Panc1 (cell line): ENCODE results near the gene RELL1. TPM values are rescaled to one million over a fixed set of nuclear protein-coding genes. Genes with fewer than 3 reads are reported as not detected.

Experiments
- ATAC-seq: fragments of 200-7000 bp; cut with Tn5 transposase; 2 replicates; pipeline ENCODE4 v1.9.1; 2020; ENCODE audit warnings: mild to moderate bottlenecking, moderate library complexity
- BruUV-seq: library from RNA; stranded (reverse); fragments of 400-500 nt; replicated peaks from 2 replicates; lab custom pipeline; 2021; lab: Mats Ljungman, UMichigan
- CTCF ChIA-PET: fragments of 300-600 bp; sonication (Branson Sonifier 250); formaldehyde crosslinking; loops from one replicate; lab custom pipeline; 2022; ENCODE audit warnings: antibody characterized with exemption; lab: Charles Lee
- POLR2A ChIA-PET: fragments of 300-600 bp; sonication (Branson Sonifier 250); formaldehyde crosslinking; loops from one replicate; lab custom pipeline; 2022; ENCODE audit warnings: antibody characterized with exemption; lab: Charles Lee
- DNase-seq: peaks from one replicate; pipeline ENCODE4 v3.0.0-alpha.2; 2010; ENCODE audit warnings: low read depth, low spot score
- H3K27ac ChIP-seq: 2 replicates; pipeline ENCODE4 v1.5.1; 2011; ENCODE audit warnings: mild to moderate bottlenecking, low read length, inconsistent platforms
- H3K27me3 ChIP-seq: fragments of 200-500 bp; sonication (Bioruptor generic); 2 replicates; pipeline ENCODE4 v1.6.0; 2014; ENCODE audit warnings: low read length, inconsistent platforms; ENCODE audit not compliant: control insufficient read depth, insufficient read depth
- H3K36me3 ChIP-seq: fragments of 200-500 bp; sonication (Bioruptor generic); 2 replicates; pipeline ENCODE4 v1.5.1; 2014; ENCODE audit warnings: inconsistent platforms, mild to moderate bottlenecking, low read length, moderate library complexity; ENCODE audit not compliant: control insufficient read depth, insufficient read depth
- H3K4me1 ChIP-seq: 2 replicates; pipeline ENCODE4 v1.5.1; 2011; ENCODE audit warnings: inconsistent platforms, mild to moderate bottlenecking, low read length, moderate library complexity; ENCODE audit not compliant: control insufficient read depth, insufficient read depth
- H3K4me3 ChIP-seq, 2 experiments: 2 replicates each; pipeline ENCODE4 v1.5.1; 2011 to 2012; ENCODE audit warnings: low read depth in 2 of 2, low read length in 2 of 2, mild to moderate bottlenecking in 2 of 2, inconsistent platforms in 1 of 2, moderate library complexity in 1 of 2
- H3K9me3 ChIP-seq: fragments of 200-500 bp; sonication (Bioruptor generic); 2 replicates; pipeline ENCODE4 v1.5.1; 2014; ENCODE audit warnings: low read depth, mild to moderate bottlenecking, inconsistent platforms, low read length, moderate library complexity; ENCODE audit not compliant: control insufficient read depth, insufficient read depth
- POLR2AphosphoS5 ChIP-seq: IDR thresholded peaks from 2 replicates; pipeline ENCODE4 v1.6.1; 2012; ENCODE audit warnings: mild to moderate bottlenecking, low read depth, low read length, moderate library complexity
- SIN3A ChIP-seq: IDR thresholded peaks from 2 replicates; pipeline ENCODE4 v1.6.1; 2012; ENCODE audit warnings: low read depth, mild to moderate bottlenecking, low read length, moderate library complexity, borderline replicate concordance; ENCODE audit not compliant: insufficient read depth
- TCF7L2 ChIP-seq: IDR thresholded peaks from 2 replicates; pipeline ENCODE4 v1.6.1; 2011; ENCODE audit warnings: mild to moderate bottlenecking, low read depth, low read length, inconsistent platforms
- in situ Hi-C: cut with HindIII; loops from 2 replicates; pipeline ENCODE4 v1.10.0; 2016; ENCODE audit warnings: low sequenced_read_pairs, low pct_unique_long_range_greater_than_20kb
- intact Hi-C: fragments of 100-400 bp; cut with micrococcal nuclease; formaldehyde crosslinking; loops from one replicate; pipeline ENCODE4 v1.10.0; 2022; ENCODE audit not compliant: unreplicated experiment
- total RNA-seq: library from RNA; stranded (reverse); gene quantifications from one replicate; pipeline ENCODE4 v1.2.1, GENCODE V29; 2021; ENCODE audit not compliant: unreplicated experiment
- TF ChIP-seq, protein P1 (sequence below): fragments of 450-650 bp; IDR thresholded peaks from 2 replicates; pipeline ENCODE4 v1.5.1; 2017; ENCODE audit warnings: mild to moderate bottlenecking
- TF ChIP-seq, protein P2 (sequence below), 2 experiments: IDR thresholded peaks; 2 replicates each; pipeline ENCODE4 v1.6.1; 2011 to 2012; ENCODE audit warnings: low read depth in 2 of 2, control low read depth in 1 of 2, low read length in 1 of 2, mild to moderate bottlenecking in 1 of 2, moderate library complexity in 1 of 2; ENCODE audit not compliant: insufficient read depth in 1 of 2

Gene RELL1
- total RNA-seq, 1 experiment from 2014 or later: 29.1 TPM

GRCh38 chr4:37656649-37657048, 29.5 kb downstream of the RELL1 start:
- TF ChIP-seq, protein P1, sequence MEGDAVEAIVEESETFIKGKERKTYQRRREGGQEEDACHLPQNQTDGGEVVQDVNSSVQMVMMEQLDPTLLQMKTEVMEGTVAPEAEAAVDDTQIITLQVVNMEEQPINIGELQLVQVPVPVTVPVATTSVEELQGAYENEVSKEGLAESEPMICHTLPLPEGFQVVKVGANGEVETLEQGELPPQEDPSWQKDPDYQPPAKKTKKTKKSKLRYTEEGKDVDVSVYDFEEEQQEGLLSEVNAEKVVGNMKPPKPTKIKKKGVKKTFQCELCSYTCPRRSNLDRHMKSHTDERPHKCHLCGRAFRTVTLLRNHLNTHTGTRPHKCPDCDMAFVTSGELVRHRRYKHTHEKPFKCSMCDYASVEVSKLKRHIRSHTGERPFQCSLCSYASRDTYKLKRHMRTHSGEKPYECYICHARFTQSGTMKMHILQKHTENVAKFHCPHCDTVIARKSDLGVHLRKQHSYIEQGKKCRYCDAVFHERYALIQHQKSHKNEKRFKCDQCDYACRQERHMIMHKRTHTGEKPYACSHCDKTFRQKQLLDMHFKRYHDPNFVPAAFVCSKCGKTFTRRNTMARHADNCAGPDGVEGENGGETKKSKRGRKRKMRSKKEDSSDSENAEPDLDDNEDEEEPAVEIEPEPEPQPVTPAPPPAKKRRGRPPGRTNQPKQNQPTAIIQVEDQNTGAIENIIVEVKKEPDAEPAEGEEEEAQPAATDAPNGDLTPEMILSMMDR: no peak
- TF ChIP-seq SIN3A: no peak
- Histone ChIP-seq H3K27ac (no peak overlapping the region), H3K9me3 (no peaks in the 10 kb centered on the region), H3K27me3 (no peaks in the 10 kb centered on the region), H3K4me3 (no peak overlapping the region), H3K36me3 (no peaks in the 10 kb centered on the region), H3K4me1 (peaks cover 19% of the 10 kb centered on the region)
- ATAC-seq: no peak
- in situ Hi-C loops: no loop called here
- POLR2A ChIA-PET: no interaction called here
- BruUV-seq: no TSS peak
- intact Hi-C loops: no loop called here
- CTCF ChIA-PET: no interaction called here
- no peak for DNase-seq

GRCh38 chr4:37653601-37654000, 32.6 kb downstream of the RELL1 start:
- Histone ChIP-seq H3K4me3 (no peak overlapping the region), H3K4me1 (peaks cover 27% of the 10 kb centered on the region), H3K27ac (0 out of 2 replicates have a peak overlapping the region, but pooled peaks have one; percentile 23), H3K9me3 (no peaks in the 10 kb centered on the region), H3K27me3 (no peaks in the 10 kb centered on the region), H3K36me3 (no peaks in the 10 kb centered on the region)
- ChIA-PET CTCF (no interaction called here), POLR2A (no interaction called here)
- BruUV-seq: no TSS peak
- no peak for DNase-seq
- in situ Hi-C loops: no loop called here
- TF ChIP-seq TCF7L2 (no peak), POLR2AphosphoS5 (no peak)
- TF ChIP-seq, protein P2, sequence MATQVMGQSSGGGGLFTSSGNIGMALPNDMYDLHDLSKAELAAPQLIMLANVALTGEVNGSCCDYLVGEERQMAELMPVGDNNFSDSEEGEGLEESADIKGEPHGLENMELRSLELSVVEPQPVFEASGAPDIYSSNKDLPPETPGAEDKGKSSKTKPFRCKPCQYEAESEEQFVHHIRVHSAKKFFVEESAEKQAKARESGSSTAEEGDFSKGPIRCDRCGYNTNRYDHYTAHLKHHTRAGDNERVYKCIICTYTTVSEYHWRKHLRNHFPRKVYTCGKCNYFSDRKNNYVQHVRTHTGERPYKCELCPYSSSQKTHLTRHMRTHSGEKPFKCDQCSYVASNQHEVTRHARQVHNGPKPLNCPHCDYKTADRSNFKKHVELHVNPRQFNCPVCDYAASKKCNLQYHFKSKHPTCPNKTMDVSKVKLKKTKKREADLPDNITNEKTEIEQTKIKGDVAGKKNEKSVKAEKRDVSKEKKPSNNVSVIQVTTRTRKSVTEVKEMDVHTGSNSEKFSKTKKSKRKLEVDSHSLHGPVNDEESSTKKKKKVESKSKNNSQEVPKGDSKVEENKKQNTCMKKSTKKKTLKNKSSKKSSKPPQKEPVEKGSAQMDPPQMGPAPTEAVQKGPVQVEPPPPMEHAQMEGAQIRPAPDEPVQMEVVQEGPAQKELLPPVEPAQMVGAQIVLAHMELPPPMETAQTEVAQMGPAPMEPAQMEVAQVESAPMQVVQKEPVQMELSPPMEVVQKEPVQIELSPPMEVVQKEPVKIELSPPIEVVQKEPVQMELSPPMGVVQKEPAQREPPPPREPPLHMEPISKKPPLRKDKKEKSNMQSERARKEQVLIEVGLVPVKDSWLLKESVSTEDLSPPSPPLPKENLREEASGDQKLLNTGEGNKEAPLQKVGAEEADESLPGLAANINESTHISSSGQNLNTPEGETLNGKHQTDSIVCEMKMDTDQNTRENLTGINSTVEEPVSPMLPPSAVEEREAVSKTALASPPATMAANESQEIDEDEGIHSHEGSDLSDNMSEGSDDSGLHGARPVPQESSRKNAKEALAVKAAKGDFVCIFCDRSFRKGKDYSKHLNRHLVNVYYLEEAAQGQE (IDR thresholded peaks at IDR 0.05; ENCODE audit: insufficient read depth in 1 of 2, low read depth in 2 of 2, low read length in 1 of 2): no peak
- TF ChIP-seq, protein P1: no peak
- no peak for ATAC-seq
- intact Hi-C loops: no loop called here
